Spleen (tissue), 7 donors: ENCODE data around the gene ATF6B.

Experiments
- CTCF ChIP-seq, 11 experiments: fragments of 200-600 bp in 7 of 11; fragments of 450-650 bp in 4 of 11; sonication (generic) in 4 of 11; IDR thresholded peaks in 8 of 11; conservative IDR thresholded peaks in 3 of 11; 1 replicate in 7 of 11; 2 replicates in 4 of 11; pipeline versions ENCODE4 v1.4.0 to v1.8.0; 2016 to 2021; ENCODE audit warnings: antibody characterized with exemption in 11 of 11, inconsistent platforms in 4 of 11, mild to moderate bottlenecking in 1 of 11
- POLR2A ChIP-seq, 3 donors: fragments of 450-650 bp; IDR thresholded peaks; one replicate each; pipeline ENCODE4 v1.5.1; 2017; ENCODE audit warnings: antibody characterized with exemption in 3 of 3, mild to moderate bottlenecking in 1 of 3
- donor health status: DM: no; HTN: no; CAD: no; lungs with moderate emphysema.
- donor health status: DM: no; HTN: no; CAD: no.
- donor health status: DM: no; HTN: no; CAD: no.

GRCh38 chr6:32111424-32112066 lies 16.5 kb downstream of the ATF6B start:
- TF ChIP-seq CTCF (IDR thresholded peaks at IDR 0.05 in 8 of 11, conservative IDR thresholded peaks at IDR 0.05 in 3 of 11) (no peak), POLR2A (IDR thresholded peaks at IDR 0.05) (no peak)
